Measurements from ENCODE around the gene FAM180A.

FAM180A gene

GRCh38 chr7:135748770-135749169 is at the start of gene FAM180A:
FAM180A (minus strand) TSS chr7:135748813; CDS start chr7:135748580, 233 bp downstream.
- no peak within 1 kb of the TSS for H3K9ac ChIP-seq (ENCODE audit: low read depth, low read length)
- no peaks in the 10 kb centered on the region for H3K9me3 ChIP-seq (ENCODE audit: control insufficient read depth, insufficient read depth, low read length)
- H3K4me1 ChIP-seq (ENCODE audit: insufficient read depth, low read length) = peaks cover 5% of the 10 kb centered on the region; the same call in 1 of the 2 replicates

DNA sequence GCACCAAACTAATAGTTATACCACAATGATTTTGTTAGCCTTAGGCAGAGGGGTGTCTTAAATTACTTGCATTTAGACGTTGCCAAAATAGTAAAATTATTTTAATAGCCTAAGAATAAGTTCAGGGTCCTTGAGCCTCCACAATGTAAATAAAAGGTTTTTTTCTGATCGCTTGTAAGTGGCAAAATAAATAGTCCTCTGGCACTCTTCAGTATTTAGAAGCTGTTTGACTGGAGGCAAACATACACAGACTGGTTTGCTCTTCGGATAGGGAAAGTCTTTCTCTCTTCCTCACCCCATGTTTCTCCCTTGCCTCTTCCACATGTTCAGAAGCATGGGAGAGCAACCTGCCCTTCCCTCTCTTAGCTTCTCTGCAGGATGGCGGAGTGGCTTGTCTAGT is 49.5 kb upstream of the FAM180A start:
- Histone ChIP-seq H3K9me3 (ENCODE audit: control insufficient read depth, insufficient read depth, low read length) (no peaks in the 10 kb centered on the region), H3K9ac (ENCODE audit: low read depth, low read length) (no peak overlapping the region), H3K4me1 (ENCODE audit: insufficient read depth, low read length) (no peaks in the 10 kb centered on the region), H3K36me3 (ENCODE audit: insufficient read depth, low read length) (no peaks in the 10 kb centered on the region)

More at GRCh38 chr7:135748770-135749169, at the start of gene FAM180A:
- H3K36me3 ChIP-seq (ENCODE audit: insufficient read depth, low read length) = no peaks in the 10 kb centered on the region

DNA sequence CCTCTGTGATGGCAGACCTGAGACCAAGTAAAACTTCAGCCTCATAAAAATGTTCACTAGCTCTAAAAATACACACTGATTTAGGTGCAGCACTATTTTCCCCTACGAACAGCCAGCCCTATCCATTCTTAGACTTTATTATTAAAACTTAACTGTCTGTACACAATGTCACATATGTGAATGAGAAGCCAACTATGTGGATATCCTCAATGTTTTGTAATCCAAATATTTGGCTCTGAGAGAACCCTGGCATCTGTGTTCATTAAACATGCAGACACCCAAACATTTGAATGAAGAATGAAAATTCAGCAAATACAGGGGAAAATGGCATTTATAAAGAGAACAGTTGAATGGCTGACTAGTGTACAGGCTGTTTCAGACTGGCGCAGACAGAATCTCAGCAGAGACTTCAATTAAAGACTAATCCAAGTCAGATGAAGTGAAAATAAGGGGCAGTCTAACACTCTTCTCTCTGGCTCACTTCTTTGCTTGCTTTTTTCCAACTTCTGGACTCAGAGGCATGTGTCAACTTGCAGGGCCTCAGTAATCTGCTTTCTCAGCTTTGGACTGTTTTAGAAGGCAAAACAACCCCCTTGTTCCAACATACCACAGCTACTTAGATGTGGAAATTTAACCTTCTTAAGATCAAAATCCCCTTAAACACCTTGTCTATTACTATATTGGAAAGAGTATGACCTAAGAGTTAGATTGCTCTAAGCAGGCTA is 47.4 kb upstream of the FAM180A start:
- Histone ChIP-seq H3K9ac (ENCODE audit: low read depth, low read length) (no peak overlapping the region), H3K9me3 (ENCODE audit: control insufficient read depth, insufficient read depth, low read length) (no peaks in the 10 kb centered on the region), H3K4me1 (ENCODE audit: insufficient read depth, low read length) (no peaks in the 10 kb centered on the region), H3K36me3 (ENCODE audit: insufficient read depth, low read length) (no peaks in the 10 kb centered on the region)

GRCh38 chr7:135793841-135794240 is 45.2 kb upstream of the FAM180A start:
- H3K36me3 ChIP-seq (ENCODE audit: insufficient read depth, low read length) = no peaks in the 10 kb centered on the region
- H3K9ac ChIP-seq (ENCODE audit: low read depth, low read length) = no peak overlapping the region
- H3K4me1 ChIP-seq (ENCODE audit: insufficient read depth, low read length) = no peaks in the 10 kb centered on the region
- no peaks in the 10 kb centered on the region for H3K9me3 ChIP-seq (ENCODE audit: control insufficient read depth, insufficient read depth, low read length)

DNA sequence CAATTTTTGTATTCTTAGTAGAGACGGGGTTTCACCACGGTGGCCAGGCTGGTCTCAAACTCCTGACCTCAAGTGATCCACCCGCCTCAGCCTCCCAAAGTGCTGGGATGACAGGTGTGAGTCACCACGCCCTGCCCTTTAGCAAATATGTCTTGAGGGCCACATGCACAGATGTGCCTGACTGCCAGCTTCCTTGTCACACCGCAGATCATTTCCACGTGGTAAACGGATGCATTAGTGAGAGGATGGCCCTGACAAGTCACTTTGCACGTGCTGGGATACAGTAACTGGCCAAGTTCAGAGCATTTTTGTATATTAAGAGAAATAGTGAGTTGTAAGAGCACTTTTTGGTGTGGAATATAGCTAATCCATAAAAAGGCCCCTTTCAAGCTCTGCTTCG is 44.3 kb upstream of the FAM180A start:
- no peaks in the 10 kb centered on the region for H3K4me1 ChIP-seq (ENCODE audit: insufficient read depth, low read length)
- H3K9me3 ChIP-seq (ENCODE audit: control insufficient read depth, insufficient read depth, low read length) = no peaks in the 10 kb centered on the region
- H3K36me3 ChIP-seq (ENCODE audit: insufficient read depth, low read length) = no peaks in the 10 kb centered on the region
- no peak overlapping the region for H3K9ac ChIP-seq (ENCODE audit: low read depth, low read length)

- H3K9me3 ChIP-seq (ENCODE audit: control insufficient read depth, insufficient read depth, low read length) = no peaks in the 10 kb centered on the region
- no peaks in the 10 kb centered on the region for H3K36me3 ChIP-seq (ENCODE audit: insufficient read depth, low read length)
- H3K4me1 ChIP-seq (ENCODE audit: insufficient read depth, low read length) = no peaks in the 10 kb centered on the region
- H3K9ac ChIP-seq (ENCODE audit: low read depth, low read length) = no peak overlapping the region
Observed at GRCh38 chr7:135792363-135792668, 43.7 kb upstream of the FAM180A start.

- no peaks in the 10 kb centered on the region for H3K4me1 ChIP-seq (ENCODE audit: insufficient read depth, low read length)
- H3K9ac ChIP-seq (ENCODE audit: low read depth, low read length) = no peak overlapping the region
- no peaks in the 10 kb centered on the region for H3K36me3 ChIP-seq (ENCODE audit: insufficient read depth, low read length)
- H3K9me3 ChIP-seq (ENCODE audit: control insufficient read depth, insufficient read depth, low read length) = no peaks in the 10 kb centered on the region
Observed at GRCh38 chr7:135791543-135792362, 43.1 kb upstream of the FAM180A start.

- Histone ChIP-seq H3K36me3 (ENCODE audit: insufficient read depth, low read length) (no peaks in the 10 kb centered on the region), H3K4me1 (ENCODE audit: insufficient read depth, low read length) (no peaks in the 10 kb centered on the region), H3K9ac (ENCODE audit: low read depth, low read length) (no peak overlapping the region), H3K9me3 (ENCODE audit: control insufficient read depth, insufficient read depth, low read length) (no peaks in the 10 kb centered on the region)
Observed at GRCh38 chr7:135790371-135790977, 41.9 kb upstream of the FAM180A start.

DNA sequence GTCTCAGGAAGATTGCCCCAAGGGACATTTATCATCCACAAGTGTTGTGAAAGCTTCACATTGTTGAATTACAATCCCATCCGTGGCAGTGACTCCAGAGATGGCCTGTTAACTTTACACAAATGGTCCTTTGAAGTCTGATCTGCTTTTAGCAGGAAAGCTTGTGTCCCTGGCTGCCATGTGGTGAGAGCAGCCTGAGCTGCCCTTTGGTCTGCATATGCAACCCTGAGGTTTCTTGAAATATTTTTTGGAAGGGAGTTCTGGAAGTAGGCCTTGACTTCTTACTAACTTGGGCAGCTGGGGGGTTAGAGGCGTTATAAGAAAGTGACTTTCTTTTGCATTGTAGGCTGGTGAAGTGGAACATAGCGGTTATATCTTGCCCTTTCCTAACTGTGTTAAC is 41.3 kb upstream of the FAM180A start:
- Histone ChIP-seq H3K9me3 (ENCODE audit: control insufficient read depth, insufficient read depth, low read length) (no peaks in the 10 kb centered on the region), H3K9ac (ENCODE audit: low read depth, low read length) (no peak overlapping the region), H3K36me3 (ENCODE audit: insufficient read depth, low read length) (no peaks in the 10 kb centered on the region), H3K4me1 (ENCODE audit: insufficient read depth, low read length) (no peaks in the 10 kb centered on the region)

DNA sequence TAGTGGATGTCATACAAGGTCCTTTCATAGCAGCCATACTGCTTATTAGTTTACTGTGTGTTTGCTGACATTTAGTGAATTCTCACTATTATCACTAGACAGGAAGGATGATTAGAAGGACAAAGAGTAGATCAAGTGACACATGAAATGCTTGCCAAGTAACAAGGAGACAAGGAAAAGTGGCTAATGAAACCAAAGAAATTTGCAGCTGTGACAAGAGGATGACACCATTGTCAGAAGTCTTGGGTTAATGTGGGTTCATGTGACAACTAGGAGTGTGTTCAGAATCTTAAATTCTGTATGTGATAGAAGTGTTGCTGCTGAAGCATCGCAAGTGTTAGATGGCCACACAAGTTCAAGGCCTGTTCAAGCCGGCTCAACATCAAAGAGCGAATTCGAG is 40.8 kb upstream of the FAM180A start:
- Histone ChIP-seq H3K4me1 (ENCODE audit: insufficient read depth, low read length) (no peaks in the 10 kb centered on the region), H3K36me3 (ENCODE audit: insufficient read depth, low read length) (no peaks in the 10 kb centered on the region), H3K9ac (ENCODE audit: low read depth, low read length) (no peak overlapping the region), H3K9me3 (ENCODE audit: control insufficient read depth, insufficient read depth, low read length) (no peaks in the 10 kb centered on the region)

- H3K4me1 ChIP-seq (ENCODE audit: insufficient read depth, low read length) = no peaks in the 10 kb centered on the region
- no peaks in the 10 kb centered on the region for H3K9me3 ChIP-seq (ENCODE audit: control insufficient read depth, insufficient read depth, low read length)
- no peak overlapping the region for H3K9ac ChIP-seq (ENCODE audit: low read depth, low read length)
- no peaks in the 10 kb centered on the region for H3K36me3 ChIP-seq (ENCODE audit: insufficient read depth, low read length)
Observed at GRCh38 chr7:135786911-135787310, 38.3 kb upstream of the FAM180A start.

DNA sequence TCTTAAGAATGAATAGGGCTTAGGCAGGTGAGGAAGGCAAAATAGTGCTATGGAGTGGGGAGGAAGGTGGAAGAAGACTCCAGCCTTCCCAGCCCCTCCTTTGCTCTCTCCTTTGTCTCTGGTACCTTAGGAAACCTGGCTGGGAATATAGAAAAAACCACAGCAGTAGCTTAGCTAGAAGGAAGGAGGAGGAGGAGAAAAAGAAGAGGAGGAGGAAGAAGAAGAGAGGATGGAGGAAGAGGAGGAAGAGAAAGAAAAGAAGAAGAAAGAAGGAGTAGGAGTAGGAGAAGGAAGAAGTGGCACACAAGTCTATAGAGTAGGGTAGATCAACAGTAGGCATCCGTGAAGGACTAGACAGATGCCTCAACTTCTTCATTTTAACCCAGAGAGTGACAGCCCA is 36.5 kb upstream of the FAM180A start:
- H3K9ac ChIP-seq (ENCODE audit: low read depth, low read length) = no peak overlapping the region

GRCh38 chr7:135784013-135784412 is 35.4 kb upstream of the FAM180A start:
- Histone ChIP-seq H3K9ac (ENCODE audit: low read depth, low read length) (no peak overlapping the region), H3K36me3 (ENCODE audit: insufficient read depth, low read length) (no peaks in the 10 kb centered on the region), H3K4me1 (ENCODE audit: insufficient read depth, low read length) (no peaks in the 10 kb centered on the region), H3K9me3 (ENCODE audit: control insufficient read depth, insufficient read depth, low read length) (no peaks in the 10 kb centered on the region)

More for the DNA sequence above, 36.5 kb upstream of the FAM180A start:
- H3K4me1 ChIP-seq (ENCODE audit: insufficient read depth, low read length) = no peaks in the 10 kb centered on the region
- no peaks in the 10 kb centered on the region for H3K36me3 ChIP-seq (ENCODE audit: insufficient read depth, low read length)
- no peaks in the 10 kb centered on the region for H3K9me3 ChIP-seq (ENCODE audit: control insufficient read depth, insufficient read depth, low read length)

DNA sequence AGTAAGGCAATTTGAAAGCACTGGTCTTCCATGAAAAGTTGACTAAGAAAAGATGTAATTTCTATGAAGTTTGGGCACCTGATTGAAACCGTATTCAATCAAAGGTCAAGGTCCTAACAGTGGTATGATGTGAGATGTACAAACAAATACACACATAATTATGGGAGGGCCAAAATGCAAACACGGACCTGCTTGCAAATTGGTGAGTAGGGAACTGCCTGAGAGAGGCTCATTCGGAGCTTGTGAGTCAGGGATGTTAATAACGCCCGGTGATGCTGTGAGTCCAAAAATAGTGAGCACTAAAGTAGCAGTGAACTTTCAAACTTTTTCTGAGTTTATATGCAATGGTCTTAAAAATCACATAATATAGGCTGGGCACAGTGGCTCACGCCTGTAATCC is 34.2 kb upstream of the FAM180A start:
- Histone ChIP-seq H3K9me3 (ENCODE audit: control insufficient read depth, insufficient read depth, low read length) (no peaks in the 10 kb centered on the region), H3K9ac (ENCODE audit: low read depth, low read length) (no peak overlapping the region), H3K4me1 (ENCODE audit: insufficient read depth, low read length) (no peaks in the 10 kb centered on the region), H3K36me3 (ENCODE audit: insufficient read depth, low read length) (no peaks in the 10 kb centered on the region)

DNA sequence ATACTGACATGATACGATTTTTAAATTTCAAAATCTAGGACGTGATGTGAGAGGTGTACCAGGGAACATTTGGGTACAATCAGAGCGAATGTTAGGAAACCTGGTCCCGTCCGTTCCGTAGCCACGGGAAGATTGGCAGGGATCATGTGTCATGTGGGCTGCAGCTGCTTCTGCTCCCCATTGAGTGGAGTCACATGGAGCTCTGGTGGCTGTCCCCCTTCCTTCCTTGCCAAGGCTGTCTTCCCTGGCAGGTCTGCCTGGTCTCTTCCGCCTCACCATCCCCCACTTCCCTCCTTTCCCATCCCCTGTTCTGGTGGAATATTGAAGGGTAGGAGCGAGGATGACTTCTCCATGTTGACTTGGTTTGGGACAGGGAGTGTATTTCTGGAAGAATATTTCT is 33.8 kb upstream of the FAM180A start:
- Histone ChIP-seq H3K9me3 (ENCODE audit: control insufficient read depth, insufficient read depth, low read length) (no peaks in the 10 kb centered on the region), H3K9ac (ENCODE audit: low read depth, low read length) (no peak overlapping the region), H3K4me1 (ENCODE audit: insufficient read depth, low read length) (no peaks in the 10 kb centered on the region), H3K36me3 (ENCODE audit: insufficient read depth, low read length) (no peaks in the 10 kb centered on the region)

Measured in ES-I3 (cell line).